Keratinocyte (primary cell): ENCODE data around the gene LRRC4C. TPM values are rescaled to one million over a fixed set of nuclear protein-coding genes. Genes with fewer than 3 reads are reported as not detected.

Experiments
- DNase-seq: peaks from one replicate; pipeline ENCODE4 v3.0.0-alpha.2; 2011; ENCODE audit warnings: low read depth, missing footprints, low spot score
- FAIRE-seq: peaks from 2 replicates; lab custom pipeline; 2011; peaks lifted over from hg19 to GRCh38; lab: Jason Lieb, UNC
- H2AFZ ChIP-seq: 2 replicates; pipeline ENCODE4 v1.6.0; 2012; ENCODE audit warnings: low read length, control low read depth, inconsistent platforms; ENCODE audit not compliant: control insufficient read depth
- H3K27ac ChIP-seq: 2 replicates; pipeline ENCODE4 v1.5.1; 2011; ENCODE audit warnings: low read length; ENCODE audit not compliant: control insufficient read depth, insufficient read depth
- H3K27me3 ChIP-seq: 3 replicates; pipeline ENCODE4 v1.6.0; 2011; ENCODE audit warnings: low read length; ENCODE audit not compliant: control insufficient read depth, insufficient read depth; ENCODE audit errors: extremely low read depth
- H3K36me3 ChIP-seq, 2 experiments: 2 replicates in 1 of 2; 3 replicates in 1 of 2; pipeline ENCODE4 v1.5.1; 2011; ENCODE audit warnings: low read length in 2 of 2, mild to moderate bottlenecking in 1 of 2; ENCODE audit not compliant: control insufficient read depth in 2 of 2, insufficient read depth in 2 of 2; ENCODE audit errors: extremely low read depth in 1 of 2
- H3K4me1 ChIP-seq: 3 replicates; pipeline ENCODE4 v1.5.1; 2011; ENCODE audit warnings: low read length; ENCODE audit not compliant: control insufficient read depth, insufficient read depth; ENCODE audit errors: extremely low read depth
- H3K4me2 ChIP-seq: 3 replicates; pipeline ENCODE4 v1.6.0; 2011; ENCODE audit warnings: low read depth, low read length; ENCODE audit not compliant: control insufficient read depth, insufficient read depth; ENCODE audit errors: extremely low read depth
- H3K4me3 ChIP-seq, 3 experiments: fragments of 200-600 bp in 1 of 3; sonication (generic) in 1 of 3; 2 replicates in 2 of 3; 3 replicates in 1 of 3; pipeline ENCODE4 v1.5.1; 2011 to 2016; ENCODE audit warnings: low read length in 3 of 3, mild to moderate bottlenecking in 3 of 3, control low read depth in 2 of 3, inconsistent platforms in 1 of 3, low read depth in 1 of 3, mixed read lengths in 1 of 3, mixed run types in 1 of 3, moderate library complexity in 1 of 3; ENCODE audit not compliant: control insufficient read depth in 2 of 3, insufficient read depth in 2 of 3; ENCODE audit errors: extremely low read depth in 1 of 3
- H3K79me2 ChIP-seq: 2 replicates; pipeline ENCODE4 v1.6.0; 2012; ENCODE audit warnings: low read length; ENCODE audit not compliant: control insufficient read depth, insufficient read depth
- H3K9ac ChIP-seq: 3 replicates; pipeline ENCODE4 v1.6.0; 2011; ENCODE audit warnings: low read length; ENCODE audit not compliant: control insufficient read depth, insufficient read depth; ENCODE audit errors: extremely low read depth
- H3K9me1 ChIP-seq: 3 replicates; pipeline ENCODE4 v1.6.0; 2011; ENCODE audit warnings: low read length; ENCODE audit not compliant: control insufficient read depth, insufficient read depth; ENCODE audit errors: extremely low read depth
- H3K9me3 ChIP-seq: 2 replicates; pipeline ENCODE4 v1.5.1; 2012; ENCODE audit warnings: low read depth, low read length; ENCODE audit not compliant: control insufficient read depth
- H4K20me1 ChIP-seq: 3 replicates; pipeline ENCODE4 v1.6.0; 2011; ENCODE audit warnings: low read length; ENCODE audit not compliant: control insufficient read depth, insufficient read depth; ENCODE audit errors: extremely low read depth
- CTCF ChIP-seq, 3 experiments: IDR thresholded peaks in 1 of 3; conservative IDR thresholded peaks in 1 of 3; optimal IDR thresholded peaks in 1 of 3; 2 replicates in 2 of 3; 3 replicates in 1 of 3; pipeline versions ENCODE3 to v1.5.1; 2011; ENCODE audit warnings: low read length in 3 of 3, mild to moderate bottlenecking in 3 of 3, moderate library complexity in 2 of 3, control low read depth in 1 of 3, inconsistent platforms in 1 of 3; ENCODE audit not compliant: insufficient read depth in 2 of 3; ENCODE audit errors: extremely low read depth in 1 of 3
- EZH2 ChIP-seq: IDR thresholded peaks from one replicate; pipeline ENCODE4 v1.6.1; 2012; ENCODE audit warnings: inconsistent platforms, mild to moderate bottlenecking, low read length, moderate library complexity
- dilution Hi-C: fragments of 300-500 bp; cut with MboI; formaldehyde crosslinking; loops from one replicate; pipeline ENCODE4 v1.7.0; 2020; ENCODE audit warnings: low sequenced_read_pairs; ENCODE audit not compliant: extremely low pct_ligation_motif_present
- polyA plus RNA-seq, 5 experiments: library from polyadenylated mRNA; depleted of rRNA in 3 of 5; stranded (reverse) in 3 of 5; stranded (forward) in 1 of 5; unstranded in 1 of 5; fragments of >200 nt; gene quantifications; 1 replicate in 1 of 5; 2 replicates in 3 of 5; 3 replicates in 1 of 5; pipeline versions ENCODE4 v1.2.1 to v1.2.3, GENCODE V29; 2011 to 2012; ENCODE audit warnings: missing spikeins in 2 of 5, low read depth in 1 of 5, low replicate concordance in 1 of 5

The LRRC4C gene
- polyA plus RNA-seq, 1 donor (not counting 4 experiments of a cell fraction or from before 2014, with no cell fraction given) = not detected

- Histone ChIP-seq H3K4me1 (no peaks in the 10 kb centered on the region), H3K79me2 (no peaks in the 10 kb centered on the region), H4K20me1 (no peaks in the 10 kb centered on the region), H3K27ac (no peak overlapping the region), H3K36me3 (no peaks in the 10 kb centered on the region), H3K4me2 (no peak overlapping the region), H3K9me3 (no peaks in the 10 kb centered on the region), H3K9ac (no peak overlapping the region), H3K27me3 (no peaks in the 10 kb centered on the region), H3K9me1 (no peaks in the 10 kb centered on the region), H2AFZ (no peak overlapping the region), H3K4me3 (no peak overlapping the region)
- FAIRE-seq = no peak
- dilution Hi-C loops = no loop called here
- DNase-seq = no peak
- TF ChIP-seq CTCF (optimal IDR thresholded peaks at IDR 0.05 in 1 of 3, IDR thresholded peaks at IDR 0.05 in 1 of 3, conservative IDR thresholded peaks at IDR 0.05 in 1 of 3; ENCODE audit: extremely low read depth in 1 of 3, insufficient read depth in 2 of 3, low read length in 3 of 3) (no peak), EZH2 (no peak)
Measured at GRCh38 chr11:40160418-40160817, 1299.0 kb downstream of the LRRC4C start.

DNA sequence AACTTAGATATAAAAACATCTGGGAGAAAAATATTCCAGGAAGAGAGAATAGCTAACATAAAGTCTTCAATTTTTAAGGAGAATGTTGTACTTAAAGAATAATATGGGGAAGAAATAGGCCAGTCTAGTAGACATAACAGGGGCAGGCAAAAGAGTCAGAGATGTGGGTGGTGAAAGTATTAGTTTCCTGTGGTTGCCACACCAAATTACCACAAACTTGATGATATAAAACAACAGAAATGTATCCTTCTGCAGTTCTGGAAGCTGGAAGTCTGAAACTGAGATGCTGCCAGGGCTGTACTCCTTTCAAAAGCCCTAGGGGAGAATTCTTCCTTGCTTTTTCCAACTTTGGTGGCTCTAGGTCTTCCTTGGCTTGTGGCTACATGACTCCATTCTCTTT is 1309.7 kb downstream of the LRRC4C start:
- Histone ChIP-seq H3K79me2 (no peaks in the 10 kb centered on the region), H3K9me3 (peaks cover 2% of the 10 kb centered on the region), H3K4me3 (no peak overlapping the region), H3K27me3 (no peaks in the 10 kb centered on the region), H2AFZ (no peak overlapping the region), H3K4me2 (no peak overlapping the region), H3K9ac (no peak overlapping the region), H3K36me3 (no peaks in the 10 kb centered on the region), H3K4me1 (no peaks in the 10 kb centered on the region), H4K20me1 (no peaks in the 10 kb centered on the region), H3K9me1 (no peaks in the 10 kb centered on the region), H3K27ac (no peak overlapping the region)
- no peak for TF ChIP-seq EZH2
- no peak for TF ChIP-seq CTCF (optimal IDR thresholded peaks at IDR 0.05 in 1 of 3, IDR thresholded peaks at IDR 0.05 in 1 of 3, conservative IDR thresholded peaks at IDR 0.05 in 1 of 3; ENCODE audit: extremely low read depth in 1 of 3, insufficient read depth in 2 of 3, low read length in 3 of 3)
- FAIRE-seq (no peak), DNase-seq (no peak)
- dilution Hi-C loops = no loop called here
